ENCODE results near the gene OR52H1.

DNA sequence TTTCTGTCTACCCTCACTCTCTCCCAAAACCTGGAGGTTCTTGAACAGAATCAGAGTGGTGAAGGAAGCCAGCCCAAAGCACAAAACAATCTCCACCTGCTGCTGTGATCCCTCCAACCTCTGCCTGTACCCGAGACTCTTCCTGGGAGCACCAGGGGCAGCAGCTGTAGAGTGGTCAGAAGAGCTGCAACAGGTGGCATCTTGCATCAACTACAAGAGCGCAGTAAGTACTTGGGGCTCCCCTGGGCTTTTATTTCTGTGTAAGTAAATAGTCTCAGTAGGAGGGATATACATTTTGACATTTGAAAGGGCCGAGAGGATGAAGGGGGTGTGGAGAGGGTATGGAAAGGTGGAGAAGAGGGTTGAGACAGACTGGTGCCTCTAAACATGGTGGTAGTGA lies 23.6 kb downstream of the OR52H1 start:
- TF ChIP-seq, protein P1, sequence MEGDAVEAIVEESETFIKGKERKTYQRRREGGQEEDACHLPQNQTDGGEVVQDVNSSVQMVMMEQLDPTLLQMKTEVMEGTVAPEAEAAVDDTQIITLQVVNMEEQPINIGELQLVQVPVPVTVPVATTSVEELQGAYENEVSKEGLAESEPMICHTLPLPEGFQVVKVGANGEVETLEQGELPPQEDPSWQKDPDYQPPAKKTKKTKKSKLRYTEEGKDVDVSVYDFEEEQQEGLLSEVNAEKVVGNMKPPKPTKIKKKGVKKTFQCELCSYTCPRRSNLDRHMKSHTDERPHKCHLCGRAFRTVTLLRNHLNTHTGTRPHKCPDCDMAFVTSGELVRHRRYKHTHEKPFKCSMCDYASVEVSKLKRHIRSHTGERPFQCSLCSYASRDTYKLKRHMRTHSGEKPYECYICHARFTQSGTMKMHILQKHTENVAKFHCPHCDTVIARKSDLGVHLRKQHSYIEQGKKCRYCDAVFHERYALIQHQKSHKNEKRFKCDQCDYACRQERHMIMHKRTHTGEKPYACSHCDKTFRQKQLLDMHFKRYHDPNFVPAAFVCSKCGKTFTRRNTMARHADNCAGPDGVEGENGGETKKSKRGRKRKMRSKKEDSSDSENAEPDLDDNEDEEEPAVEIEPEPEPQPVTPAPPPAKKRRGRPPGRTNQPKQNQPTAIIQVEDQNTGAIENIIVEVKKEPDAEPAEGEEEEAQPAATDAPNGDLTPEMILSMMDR (IDR thresholded peaks at IDR 0.05), result no peak
- TF ChIP-seq POLR2AphosphoS5 (IDR thresholded peaks at IDR 0.05) (no peak), EP300 (IDR thresholded peaks at IDR 0.05; ENCODE audit: low read depth) (no peak), POLR2A (IDR thresholded peaks at IDR 0.05) (no peak)
